ENCODE data around the gene PPP1R14C. TPM values are rescaled to one million over a fixed set of nuclear protein-coding genes. Genes with fewer than 3 reads are reported as not detected.

The PPP1R14C gene
- polyA plus RNA-seq, 1 donor from 2014 or later = 14.0 TPM

DNA sequence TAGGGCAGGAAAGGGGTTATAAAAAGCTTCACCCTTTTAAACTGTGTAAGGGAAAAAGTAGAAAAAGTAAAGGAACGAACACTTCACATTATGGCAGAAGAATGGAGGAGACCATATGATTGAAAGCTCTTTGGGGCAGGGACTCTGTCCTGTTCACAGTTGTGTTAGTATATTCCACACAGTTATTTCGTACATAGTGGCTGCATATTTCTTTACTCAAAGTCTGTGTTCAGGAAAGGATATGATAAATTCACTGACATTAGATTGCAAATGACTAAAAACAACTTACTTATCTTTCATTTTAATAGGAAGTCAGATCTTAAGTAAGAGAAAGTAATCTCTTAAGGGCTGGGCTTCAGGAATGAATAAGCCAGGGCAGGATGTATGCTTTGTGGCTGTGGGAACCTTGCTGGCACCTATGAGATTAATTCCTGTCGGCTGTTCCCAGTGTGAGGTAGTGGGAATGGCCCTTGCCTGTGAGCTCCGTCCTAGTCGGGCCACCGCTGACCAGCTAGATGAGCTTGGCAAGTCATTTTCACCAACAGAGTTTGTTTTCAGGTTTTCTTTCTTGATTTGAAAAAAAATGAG, 11.2 kb downstream of the PPP1R14C start:
- H4K20me1 ChIP-seq (ENCODE audit: insufficient read depth) = no peaks in the 10 kb centered on the region
- no peak overlapping the region for H3K4me2 ChIP-seq (ENCODE audit: low read length)
- H3F3A ChIP-seq (ENCODE audit: insufficient read depth, low read length, poor library complexity, severe bottlenecking) = no peaks in the 10 kb centered on the region
- H3K9me3 ChIP-seq (ENCODE audit: low read length) = no peaks in the 10 kb centered on the region
- no peak overlapping the region for H3K9ac ChIP-seq (ENCODE audit: low read length)
- H2AFZ ChIP-seq (ENCODE audit: low read depth, low read length) = no peak overlapping the region
- TF ChIP-seq POLR2AphosphoS5 (IDR thresholded peaks at IDR 0.05) (no peak), TAF1 (IDR thresholded peaks at IDR 0.05; ENCODE audit: low read depth) (no peak), SMC3 (conservative IDR thresholded peaks at IDR 0.05; ENCODE audit: poor library complexity) (no peak), MXI1 (conservative IDR thresholded peaks at IDR 0.05; ENCODE audit: poor library complexity, severe bottlenecking) (no peak), EZH2 (IDR thresholded peaks at IDR 0.05; ENCODE audit: borderline replicate concordance, insufficient read depth, low read length, poor library complexity, severe bottlenecking) (no peak), RAD21 (conservative IDR thresholded peaks at IDR 0.05) (no peak), EP300 (conservative IDR thresholded peaks at IDR 0.05; ENCODE audit: poor library complexity, severe bottlenecking) (no peak)
- TF ChIP-seq, protein P1, sequence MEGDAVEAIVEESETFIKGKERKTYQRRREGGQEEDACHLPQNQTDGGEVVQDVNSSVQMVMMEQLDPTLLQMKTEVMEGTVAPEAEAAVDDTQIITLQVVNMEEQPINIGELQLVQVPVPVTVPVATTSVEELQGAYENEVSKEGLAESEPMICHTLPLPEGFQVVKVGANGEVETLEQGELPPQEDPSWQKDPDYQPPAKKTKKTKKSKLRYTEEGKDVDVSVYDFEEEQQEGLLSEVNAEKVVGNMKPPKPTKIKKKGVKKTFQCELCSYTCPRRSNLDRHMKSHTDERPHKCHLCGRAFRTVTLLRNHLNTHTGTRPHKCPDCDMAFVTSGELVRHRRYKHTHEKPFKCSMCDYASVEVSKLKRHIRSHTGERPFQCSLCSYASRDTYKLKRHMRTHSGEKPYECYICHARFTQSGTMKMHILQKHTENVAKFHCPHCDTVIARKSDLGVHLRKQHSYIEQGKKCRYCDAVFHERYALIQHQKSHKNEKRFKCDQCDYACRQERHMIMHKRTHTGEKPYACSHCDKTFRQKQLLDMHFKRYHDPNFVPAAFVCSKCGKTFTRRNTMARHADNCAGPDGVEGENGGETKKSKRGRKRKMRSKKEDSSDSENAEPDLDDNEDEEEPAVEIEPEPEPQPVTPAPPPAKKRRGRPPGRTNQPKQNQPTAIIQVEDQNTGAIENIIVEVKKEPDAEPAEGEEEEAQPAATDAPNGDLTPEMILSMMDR (IDR thresholded peaks at IDR 0.05; ENCODE audit: poor library complexity, severe bottlenecking) = no peak
- TF ChIP-seq, protein P2, sequence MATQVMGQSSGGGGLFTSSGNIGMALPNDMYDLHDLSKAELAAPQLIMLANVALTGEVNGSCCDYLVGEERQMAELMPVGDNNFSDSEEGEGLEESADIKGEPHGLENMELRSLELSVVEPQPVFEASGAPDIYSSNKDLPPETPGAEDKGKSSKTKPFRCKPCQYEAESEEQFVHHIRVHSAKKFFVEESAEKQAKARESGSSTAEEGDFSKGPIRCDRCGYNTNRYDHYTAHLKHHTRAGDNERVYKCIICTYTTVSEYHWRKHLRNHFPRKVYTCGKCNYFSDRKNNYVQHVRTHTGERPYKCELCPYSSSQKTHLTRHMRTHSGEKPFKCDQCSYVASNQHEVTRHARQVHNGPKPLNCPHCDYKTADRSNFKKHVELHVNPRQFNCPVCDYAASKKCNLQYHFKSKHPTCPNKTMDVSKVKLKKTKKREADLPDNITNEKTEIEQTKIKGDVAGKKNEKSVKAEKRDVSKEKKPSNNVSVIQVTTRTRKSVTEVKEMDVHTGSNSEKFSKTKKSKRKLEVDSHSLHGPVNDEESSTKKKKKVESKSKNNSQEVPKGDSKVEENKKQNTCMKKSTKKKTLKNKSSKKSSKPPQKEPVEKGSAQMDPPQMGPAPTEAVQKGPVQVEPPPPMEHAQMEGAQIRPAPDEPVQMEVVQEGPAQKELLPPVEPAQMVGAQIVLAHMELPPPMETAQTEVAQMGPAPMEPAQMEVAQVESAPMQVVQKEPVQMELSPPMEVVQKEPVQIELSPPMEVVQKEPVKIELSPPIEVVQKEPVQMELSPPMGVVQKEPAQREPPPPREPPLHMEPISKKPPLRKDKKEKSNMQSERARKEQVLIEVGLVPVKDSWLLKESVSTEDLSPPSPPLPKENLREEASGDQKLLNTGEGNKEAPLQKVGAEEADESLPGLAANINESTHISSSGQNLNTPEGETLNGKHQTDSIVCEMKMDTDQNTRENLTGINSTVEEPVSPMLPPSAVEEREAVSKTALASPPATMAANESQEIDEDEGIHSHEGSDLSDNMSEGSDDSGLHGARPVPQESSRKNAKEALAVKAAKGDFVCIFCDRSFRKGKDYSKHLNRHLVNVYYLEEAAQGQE (IDR thresholded peaks at IDR 0.05; ENCODE audit: borderline replicate concordance) = no peak
- H3K27ac ChIP-seq (ENCODE audit: low read length) = no peak overlapping the region
- H3K27me3 ChIP-seq (ENCODE audit: insufficient read depth, low read depth, low read length) = no peaks in the 10 kb centered on the region
- H3K9me2 ChIP-seq (ENCODE audit: insufficient read depth, low read length) = no peaks in the 10 kb centered on the region
- no peaks in the 10 kb centered on the region for H3K36me3 ChIP-seq (ENCODE audit: insufficient read depth, low read length)
- no peak overlapping the region for H3K4me3 ChIP-seq (ENCODE audit: low read length)
- H3K79me2 ChIP-seq (replicated peaks; ENCODE audit: insufficient read depth, low read length) = no peaks in the 10 kb centered on the region

DNA sequence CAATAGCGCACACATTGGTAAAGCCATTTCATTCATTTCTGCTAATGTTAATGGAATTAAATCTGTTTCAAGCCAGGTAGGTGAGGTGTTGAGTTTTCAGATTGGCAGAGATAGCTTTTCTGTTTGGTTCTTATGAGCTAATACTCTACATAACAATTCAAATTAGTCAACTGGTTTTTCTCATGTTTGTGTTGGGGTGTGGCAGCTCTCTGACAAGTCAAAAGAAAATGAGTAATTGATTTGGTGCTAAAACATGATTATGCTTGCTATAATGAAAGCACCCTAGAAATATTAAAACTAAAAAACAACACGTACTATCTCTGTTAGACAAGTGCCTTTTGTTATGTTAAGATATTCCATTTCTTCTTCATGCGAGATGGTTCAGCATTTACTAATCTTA, 13.6 kb downstream of the PPP1R14C start:
- H3K4me2 ChIP-seq (ENCODE audit: low read length) = no peak overlapping the region
- H3F3A ChIP-seq (ENCODE audit: insufficient read depth, low read length, poor library complexity, severe bottlenecking) = no peaks in the 10 kb centered on the region
- H3K27me3 ChIP-seq (ENCODE audit: insufficient read depth, low read depth, low read length) = no peaks in the 10 kb centered on the region
- H3K27ac ChIP-seq (ENCODE audit: low read length) = no peak overlapping the region
- no peak overlapping the region for H3K9ac ChIP-seq (ENCODE audit: low read length)
- H3K9me3 ChIP-seq (ENCODE audit: low read length) = no peaks in the 10 kb centered on the region
- no peak overlapping the region for H2AFZ ChIP-seq (ENCODE audit: low read depth, low read length)
- H3K9me2 ChIP-seq (ENCODE audit: insufficient read depth, low read length) = no peaks in the 10 kb centered on the region
- TF ChIP-seq EZH2 (IDR thresholded peaks at IDR 0.05; ENCODE audit: borderline replicate concordance, insufficient read depth, low read length, poor library complexity, severe bottlenecking) (no peak), MXI1 (conservative IDR thresholded peaks at IDR 0.05; ENCODE audit: poor library complexity, severe bottlenecking) (no peak), RAD21 (conservative IDR thresholded peaks at IDR 0.05) (no peak), EP300 (conservative IDR thresholded peaks at IDR 0.05; ENCODE audit: poor library complexity, severe bottlenecking) (no peak), SMC3 (conservative IDR thresholded peaks at IDR 0.05; ENCODE audit: poor library complexity) (no peak), TAF1 (IDR thresholded peaks at IDR 0.05; ENCODE audit: low read depth) (no peak), POLR2AphosphoS5 (IDR thresholded peaks at IDR 0.05) (no peak)
- TF ChIP-seq, protein P1 (IDR thresholded peaks at IDR 0.05; ENCODE audit: poor library complexity, severe bottlenecking) = no peak
- TF ChIP-seq, protein P2 (IDR thresholded peaks at IDR 0.05; ENCODE audit: borderline replicate concordance) = no peak
- no peaks in the 10 kb centered on the region for H4K20me1 ChIP-seq (ENCODE audit: insufficient read depth)
- H3K79me2 ChIP-seq (replicated peaks; ENCODE audit: insufficient read depth, low read length) = no peaks in the 10 kb centered on the region
- H3K4me3 ChIP-seq (ENCODE audit: low read length) = no peak overlapping the region
- no peaks in the 10 kb centered on the region for H3K36me3 ChIP-seq (ENCODE audit: insufficient read depth, low read length)

Data from neural cell (in vitro differentiated cells).